B cell (primary cell): ENCODE data around the gene LPO. TPM values are rescaled to one million over a fixed set of nuclear protein-coding genes. Genes with fewer than 3 reads are reported as not detected.
A peak's percentile ranks its signal among the peaks of the same experiment; 100 is the strongest.

ENCODE experiments used
- ATAC-seq: fragments of 200-7000 bp; cut with Tn5 transposase; one replicate; pipeline ENCODE4 v1.10.0; 2021; ENCODE audit warnings: low read depth, mild to moderate bottlenecking, moderate number of reproducible peaks, moderate library complexity
- CTCF ChIA-PET: fragments of 350-600 bp; sonication (Branson Sonifier 250); formaldehyde crosslinking; loops from one replicate; lab custom pipeline; 2021; ENCODE audit warnings: antibody characterized with exemption, inconsistent platforms; lab: Charles Lee
- POLR2A ChIA-PET: fragments of 350-600 bp; sonication (Branson Sonifier 250); formaldehyde crosslinking; loops from one replicate; lab custom pipeline; 2021; ENCODE audit warnings: antibody characterized with exemption; lab: Charles Lee
- DNase-seq: peaks from one replicate; pipeline ENCODE4 v3.0.0; 2013
- H2AFZ ChIP-seq: 2 replicates; pipeline ENCODE4 v1.6.1; 2012; ENCODE audit warnings: mild to moderate bottlenecking, low read depth, low read length; ENCODE audit not compliant: insufficient read depth, poor library complexity, severe bottlenecking
- H3K27ac ChIP-seq, 2 donors: 1 replicate in 1 of 2; 2 replicates in 1 of 2; pipeline ENCODE4 v1.5.1; 2012 to 2013; ENCODE audit warnings: low read length in 2 of 2, mild to moderate bottlenecking in 2 of 2, moderate library complexity in 1 of 2
- H3K27me3 ChIP-seq, 4 experiments: fragments of 200-600 bp in 1 of 4; sonication (generic) in 1 of 4; replicated peaks in 1 of 4; 1 replicate in 2 of 4; 2 replicates in 2 of 4; pipeline versions ENCODE4 v1.6.1 to v1.7.0; 2013 to 2016; ENCODE audit warnings: low read length in 3 of 4, mild to moderate bottlenecking in 2 of 4, mixed read lengths in 1 of 4, moderate library complexity in 1 of 4; ENCODE audit not compliant: insufficient read depth in 4 of 4, control insufficient read depth in 3 of 4; ENCODE audit errors: control extremely low read depth in 1 of 4
- H3K36me3 ChIP-seq, 2 experiments: replicated peaks in 1 of 2; 1 replicate in 1 of 2; 2 replicates in 1 of 2; pipeline versions ENCODE4 v1.6.1 to v1.7.1; 2013; ENCODE audit warnings: low read length in 1 of 2; ENCODE audit not compliant: insufficient read depth in 2 of 2, control insufficient read depth in 1 of 2; ENCODE audit errors: control extremely low read depth in 1 of 2, extremely low read depth in 1 of 2
- H3K4me1 ChIP-seq, 2 donors: fragments of 200-600 bp in 1 of 2; sonication (generic) in 1 of 2; 1 replicate in 1 of 2; 2 replicates in 1 of 2; pipeline versions ENCODE4 v1.5.1 to v1.6.1; 2013 to 2017; ENCODE audit warnings: low read length in 2 of 2; ENCODE audit not compliant: control insufficient read depth in 2 of 2, insufficient read depth in 2 of 2
- H3K4me2 ChIP-seq: replicated peaks from 2 replicates; pipeline ENCODE3; 2012; ENCODE audit warnings: mild to moderate bottlenecking, low read depth, low read length; ENCODE audit not compliant: poor library complexity, severe bottlenecking
- H3K4me3 ChIP-seq, 5 experiments: fragments of 200-600 bp in 1 of 5; sonication (generic) in 1 of 5; 1 replicate in 3 of 5; 2 replicates in 2 of 5; pipeline versions ENCODE4 v1.5.1 to v1.7.0; 2011 to 2016; ENCODE audit warnings: low read length in 4 of 5, mild to moderate bottlenecking in 4 of 5, low read depth in 2 of 5, control low read depth in 1 of 5, moderate library complexity in 1 of 5; ENCODE audit not compliant: insufficient read depth in 1 of 5; ENCODE audit errors: control extremely low read depth in 1 of 5, extremely low read depth in 1 of 5
- H3K79me2 ChIP-seq: fragments of 200-600 bp; sonication (generic); one replicate; pipeline ENCODE4 v1.6.0; 2016; ENCODE audit warnings: low read length; ENCODE audit not compliant: control insufficient read depth, insufficient read depth
- H3K9ac ChIP-seq: fragments of 200-600 bp; sonication (generic); 2 replicates; pipeline ENCODE4 v1.6.1; 2017; ENCODE audit warnings: mild to moderate bottlenecking, low read length, moderate library complexity
- H3K9me3 ChIP-seq, 3 donors: one replicate each; pipeline versions ENCODE4 v1.6.1 to v1.7.1; 2013; ENCODE audit warnings: low read length in 2 of 3; ENCODE audit not compliant: control insufficient read depth in 2 of 3, insufficient read depth in 1 of 3; ENCODE audit errors: control extremely low read depth in 1 of 3
- H4K20me1 ChIP-seq: 2 replicates; pipeline ENCODE4 v1.6.0; 2012; ENCODE audit warnings: mild to moderate bottlenecking, low read length; ENCODE audit not compliant: insufficient read depth, control insufficient read depth, poor library complexity, severe bottlenecking
- H3K27ac Mint-ChIP-seq: one replicate; pipeline ENCODE4 v1.8.0; 2021; ENCODE audit warnings: mixed read lengths
- H3K27me3 Mint-ChIP-seq: one replicate; pipeline ENCODE4 v1.8.0; 2021; ENCODE audit warnings: mixed read lengths
- H3K4me1 Mint-ChIP-seq: one replicate; pipeline ENCODE4 v1.8.0; 2021; ENCODE audit warnings: mixed read lengths
- H3K4me3 Mint-ChIP-seq: one replicate; pipeline ENCODE4 v1.8.0; 2021; ENCODE audit warnings: mixed read lengths
- H3K9me3 Mint-ChIP-seq: one replicate; pipeline ENCODE4 v1.8.0; 2022; ENCODE audit warnings: mixed read lengths; ENCODE audit not compliant: insufficient read depth
- CTCF ChIP-seq: fragments of 200-600 bp; IDR thresholded peaks from one replicate; pipeline ENCODE4 v1.8.0; 2022; ENCODE audit warnings: antibody characterized with exemption, mild to moderate bottlenecking
- EZH2 ChIP-seq: IDR thresholded peaks from 2 replicates; pipeline ENCODE4 v1.6.1; 2012; ENCODE audit warnings: borderline replicate concordance, low read depth, mild to moderate bottlenecking, moderate library complexity, low read length; ENCODE audit not compliant: insufficient read depth, poor library complexity, severe bottlenecking
- WGBS: methylation state at CpG from one replicate; pipeline ENCODE4 v1.1.5; 2013; ENCODE audit warnings: missing lambda C conversion rate; ENCODE audit not compliant: insufficient coverage; 5-methylcytosine and 5-hydroxymethylcytosine counted together
- intact Hi-C: fragments of 100-400 bp; cut with micrococcal nuclease; formaldehyde crosslinking; loops from one replicate; pipeline ENCODE4 v1.10.0; 2022
- polyA plus RNA-seq: library from polyadenylated mRNA; depleted of rRNA; stranded (reverse); fragments of >200 nt; gene quantifications from 2 replicates; pipeline ENCODE4 v1.2.3, GENCODE V29; 2012
- total RNA-seq, 2 donors: library from RNA; stranded (reverse); fragments of 120-200 nt in 1 of 2; gene quantifications; 1 replicate in 1 of 2; 2 replicates in 1 of 2; pipeline versions ENCODE4 v1.2.3 to v1.2.4, GENCODE V29; 2013 to 2022

LPO gene
- total and polyA plus RNA-seq, 2 donors (not counting 1 experiment from before 2014, with no cell fraction given), result not detected

- no peak for ATAC-seq
- Mint-ChIP-seq H3K27me3 (peaks cover 14% of the 10 kb centered on the region), H3K4me3 (no peak overlapping the region), H3K9me3 (no peaks in the 10 kb centered on the region), H3K27ac (peak overlapping the region; percentile 38), H3K4me1 (peaks cover 32% of the 10 kb centered on the region)
- DNase-seq, result no peak
- Histone ChIP-seq H3K36me3 (no peaks in the 10 kb centered on the region), H4K20me1 (no peaks in the 10 kb centered on the region), H3K9ac (no peak overlapping the region), H3K4me3 (no peak overlapping the region), H3K79me2 (no peaks in the 10 kb centered on the region), H3K4me1 (peaks cover 20 to 25% of the 10 kb centered on the region in 2 donors), H3K27ac (peak overlapping the region in 1 of 2 donors; percentile 81), H3K9me3 (no peaks in the 10 kb centered on the region), H3K4me2 (no peak overlapping the region), H3K27me3 (peaks cover 0 to 3% (median 0%) of the 10 kb centered on the region in 4 experiments), H2AFZ (peak overlapping the region; percentile 79)
- ChIA-PET CTCF (interaction anchor here (1.0 to 3.0 kb wide), 4 partner anchors 12 to 18 kb away, joined by 3 to 26 read pairs (median 6); partner anchors contain the start of gene MKS1), POLR2A (no interaction called here)
- WGBS, result 65% methylated on average over 2 of the region's 2 CpGs
- intact Hi-C loops, result no loop called here
- TF ChIP-seq EZH2 (no peak), CTCF (no peak)
Observed at GRCh38 chr17:58231641-58232040, 6.7 kb upstream of the LPO start.

- Histone ChIP-seq H3K4me1 (peaks cover 20 to 25% of the 10 kb centered on the region in 2 donors), H2AFZ (peak overlapping the region; percentile 79)
- POLR2A ChIA-PET, result no interaction called here
Observed at GRCh38 chr17:58232707-58233156, 5.7 kb upstream of the LPO start.

More at GRCh38 chr17:58232707-58233156, 5.7 kb upstream of the LPO start:
- TF ChIP-seq CTCF (no peak), EZH2 (no peak)
- Mint-ChIP-seq H3K4me3 (peak overlapping the region; percentile 78), H3K9me3 (no peaks in the 10 kb centered on the region), H3K27me3 (peaks cover 15% of the 10 kb centered on the region), H3K27ac (peak overlapping the region; percentile 95), H3K4me1 (peaks cover 32% of the 10 kb centered on the region)
- intact Hi-C loops, result loop anchor here (1.0 kb wide), 2 partner anchors 13 to 17 kb away; partner anchors contain the start of gene MKS1
- WGBS, result 35% methylated on average over 11 of the region's 12 CpGs
- Histone ChIP-seq H4K20me1 (no peaks in the 10 kb centered on the region), H3K9me3 (no peaks in the 10 kb centered on the region), H3K79me2 (no peaks in the 10 kb centered on the region), H3K27ac (peak overlapping the region; percentile 69 to 81), H3K9ac (peak overlapping the region; percentile 17), H3K36me3 (no peaks in the 10 kb centered on the region), H3K4me3 (peak overlapping the region in 1 of 5 experiments; percentile 2), H3K27me3 (peaks cover 0 to under 1% (median 0%) of the 10 kb centered on the region in 4 experiments), H3K4me2 (peak overlapping the region; percentile 48)
- DNase-seq (peak; percentile 64), ATAC-seq (peak; percentile 62)
- CTCF ChIA-PET, result interaction anchor here (0.5 to 3.0 kb wide), 8 partner anchors 13 to 675 kb away, joined by 3 to 26 read pairs (median 4); partner anchors contain the start of gene MKS1
